ENCODE data around the gene PCDHGC5.

Gene PCDHGC5

DNA sequence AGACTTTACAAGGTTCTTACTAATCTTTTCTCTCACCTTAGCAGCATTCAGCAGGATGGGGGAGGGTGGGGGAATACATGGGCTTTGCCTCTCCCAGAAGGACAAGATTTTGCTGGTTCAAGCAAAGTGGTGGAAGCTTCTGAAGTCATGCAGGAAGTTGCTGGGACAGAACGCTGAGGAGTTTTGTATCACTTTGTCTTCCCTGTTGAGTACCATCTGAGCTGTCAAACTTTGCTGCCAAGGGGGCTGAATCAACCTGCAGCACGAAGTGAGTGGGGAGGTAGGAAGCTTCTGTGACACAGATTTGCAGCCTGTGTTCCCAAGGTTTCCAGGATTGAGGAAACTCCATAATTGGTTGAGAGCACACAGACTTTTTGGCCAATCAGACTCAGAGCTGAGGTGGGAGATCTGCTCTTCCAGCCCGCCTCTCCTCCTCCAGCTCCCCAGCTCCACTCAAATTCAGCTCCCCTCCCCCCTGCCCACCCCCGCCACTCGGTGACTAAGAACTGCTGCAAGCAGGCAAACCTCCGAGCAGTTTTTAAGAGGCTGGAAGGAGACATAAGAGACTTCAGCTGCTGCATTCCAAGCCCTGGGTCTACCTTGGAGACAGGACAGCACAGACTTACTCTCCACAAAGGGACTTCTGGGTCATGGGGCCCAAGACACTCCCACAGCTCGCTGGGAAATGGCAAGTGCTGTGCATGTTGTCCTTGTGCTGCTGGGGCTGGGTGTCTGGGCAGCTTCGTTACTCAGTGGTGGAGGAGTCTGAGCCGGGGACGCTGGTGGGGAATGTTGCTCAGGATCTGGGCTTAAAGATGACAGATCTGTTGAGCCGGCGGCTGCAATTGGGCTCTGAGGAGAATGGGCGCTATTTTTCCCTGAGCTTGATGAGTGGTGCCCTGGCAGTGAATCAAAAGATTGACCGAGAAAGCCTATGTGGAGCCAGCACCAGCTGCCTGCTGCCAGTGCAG, at the start of gene PCDHGC5:
PCDHGC5 (plus strand) TSS at position 491 of the 971 bp plus-strand sequence; CDS start at position 651, 160 bp downstream.
- DNase-seq (ENCODE audit: low spot score), result no peak

- DNase-seq (ENCODE audit: low spot score), result no peak
These were observed 49.3 kb upstream of the PCDHGC5 start for GRCh38 chr5:141439411-141440141.

DNA sequence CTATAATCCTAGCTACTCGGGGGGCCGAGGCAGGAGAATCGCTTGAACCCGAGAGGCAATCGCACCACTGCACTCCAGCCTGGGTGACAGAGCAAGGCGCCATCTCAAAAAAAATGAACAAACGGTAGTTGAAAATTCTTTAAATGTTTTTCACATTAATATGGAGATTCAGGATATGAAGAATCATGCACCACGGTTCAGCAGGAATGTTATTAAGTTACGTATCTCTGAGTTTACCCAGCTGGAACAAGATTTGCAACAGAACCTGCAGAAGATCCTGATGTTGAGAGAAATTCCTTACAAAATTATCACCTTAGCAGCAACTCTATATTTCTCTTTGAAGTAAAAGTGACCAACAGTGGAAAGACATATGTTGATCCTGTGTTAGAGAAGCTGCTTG, 48.5 kb upstream of the PCDHGC5 start:
- no peak for DNase-seq (ENCODE audit: low spot score)

GRCh38 chr5:141441571-141442170, 47.2 kb upstream of the PCDHGC5 start:
- no peak for DNase-seq (ENCODE audit: low spot score)

DNA sequence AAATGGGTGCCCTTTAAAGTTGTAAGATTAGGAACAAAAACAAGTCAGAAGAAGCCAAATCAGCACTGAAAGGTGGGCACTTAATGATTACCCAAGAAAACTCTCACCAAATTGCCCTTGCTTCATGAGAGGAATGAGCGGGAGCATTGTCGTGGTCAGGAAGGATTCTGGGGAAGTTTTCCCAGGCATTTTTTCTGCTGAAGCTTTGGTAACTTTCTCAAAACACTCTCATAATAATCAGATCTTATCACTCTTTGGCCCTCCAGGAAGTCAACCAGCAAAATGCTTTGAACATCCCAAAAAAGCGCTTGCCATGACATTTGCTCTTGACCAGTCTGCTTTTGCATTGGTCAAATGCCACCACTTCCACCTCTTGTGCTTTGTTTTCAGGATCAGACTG, 23.5 kb upstream of the PCDHGC5 start:
- no peak for DNase-seq (ENCODE audit: low spot score)

DNA sequence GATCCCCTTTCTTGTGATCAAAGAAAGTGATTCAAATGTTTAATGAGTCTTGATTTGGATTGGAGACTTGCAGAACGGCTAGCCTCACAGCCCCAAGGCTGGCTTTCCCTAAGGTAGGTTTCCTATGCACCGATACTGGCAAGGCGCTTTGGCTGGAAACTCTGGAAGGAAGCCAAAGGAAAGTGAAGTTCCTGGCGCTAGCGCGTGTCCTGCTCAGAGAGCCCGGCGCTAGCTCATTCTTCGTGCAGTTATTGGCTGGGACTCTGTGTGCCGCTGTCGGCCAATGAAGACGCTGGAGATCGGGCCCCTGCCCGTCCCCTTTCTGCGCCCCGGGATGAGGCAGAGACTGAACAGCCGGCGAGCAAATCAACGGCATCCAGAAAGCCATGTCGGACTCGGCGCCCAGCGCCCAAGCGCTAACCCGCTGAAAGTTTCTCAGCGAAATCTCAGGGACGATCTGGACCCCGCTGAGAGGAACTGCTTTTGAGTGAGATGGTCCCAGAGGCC, 13.2 kb upstream of the PCDHGC5 start, which contains the start of gene PCDHGC3:
PCDHGC3 (plus strand) TSS at position 342 of the 507 bp plus-strand sequence; CDS start at position 493, 151 bp downstream.
- DNase-seq (ENCODE audit: low spot score), result peak; percentile 89

GRCh38 chr5:141476132-141476911, 12.6 kb upstream of the PCDHGC5 start:
- DNase-seq (ENCODE audit: low spot score), result peak; percentile 25

- no peak for DNase-seq (ENCODE audit: low spot score)
These were observed 11.8 kb upstream of the PCDHGC5 start for GRCh38 chr5:141477044-141477575.

DNA sequence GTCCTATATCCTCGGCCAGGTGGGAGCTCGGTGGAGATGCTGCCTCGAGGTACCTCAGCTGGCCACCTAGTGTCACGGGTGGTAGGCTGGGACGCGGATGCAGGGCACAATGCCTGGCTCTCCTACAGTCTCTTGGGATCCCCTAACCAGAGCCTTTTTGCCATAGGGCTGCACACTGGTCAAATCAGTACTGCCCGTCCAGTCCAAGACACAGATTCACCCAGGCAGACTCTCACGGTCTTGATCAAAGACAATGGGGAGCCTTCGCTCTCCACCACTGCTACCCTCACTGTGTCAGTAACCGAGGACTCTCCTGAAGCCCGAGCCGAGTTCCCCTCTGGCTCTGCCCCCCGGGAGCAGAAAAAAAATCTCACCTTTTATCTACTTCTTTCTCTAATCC, 11.1 kb upstream of the PCDHGC5 start:
- no peak for DNase-seq (ENCODE audit: low spot score)

DNA sequence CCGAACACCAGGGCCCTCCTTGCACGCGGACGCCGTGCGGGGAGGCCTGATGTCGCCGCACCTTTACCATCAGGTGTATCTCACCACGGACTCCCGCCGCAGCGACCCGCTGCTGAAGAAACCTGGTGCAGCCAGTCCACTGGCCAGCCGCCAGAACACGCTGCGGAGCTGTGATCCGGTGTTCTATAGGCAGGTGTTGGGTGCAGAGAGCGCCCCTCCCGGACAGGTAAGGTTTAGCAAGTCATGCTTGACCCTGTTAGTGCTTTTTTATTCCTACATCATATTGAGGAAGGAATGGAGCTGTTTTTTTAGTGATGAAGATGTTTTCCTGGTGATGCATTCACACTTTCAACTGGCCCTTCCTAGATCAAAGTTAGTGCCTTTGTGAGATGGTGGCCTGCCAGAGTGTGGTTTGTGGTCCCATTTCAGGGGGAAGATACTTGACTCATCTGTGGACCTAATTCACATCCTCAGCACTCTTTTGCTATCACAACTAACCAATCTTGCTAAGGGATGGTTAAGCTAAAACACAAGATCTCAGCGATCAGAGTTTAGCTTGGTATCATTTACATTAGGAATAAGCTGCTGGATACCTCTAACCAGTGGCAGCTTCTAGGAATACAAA, 10.4 kb upstream of the PCDHGC5 start:
- no peak for DNase-seq (ENCODE audit: low spot score)

DNA sequence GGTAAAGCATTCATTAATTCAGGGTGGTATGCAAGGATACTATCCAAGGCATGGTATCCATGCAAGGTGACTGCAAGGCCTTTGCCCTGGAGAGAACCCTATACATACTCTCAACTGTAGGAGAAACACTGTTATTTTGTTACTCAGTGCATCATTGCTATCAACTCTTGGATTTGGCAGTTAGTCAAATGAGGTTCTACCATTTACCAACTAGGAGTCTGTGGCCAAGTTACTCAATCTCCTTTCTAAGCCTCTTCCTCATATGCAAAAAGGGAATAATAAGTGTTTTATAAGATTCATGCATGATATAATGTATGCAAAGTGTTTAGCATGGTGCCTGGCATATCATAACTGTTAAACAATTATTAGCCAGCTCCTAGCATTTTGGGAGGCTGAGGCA, 9.1 kb upstream of the PCDHGC5 start:
- DNase-seq (ENCODE audit: low spot score), result no peak

GRCh38 chr5:141483902-141484301, 5.0 kb upstream of the PCDHGC5 start:
- DNase-seq (ENCODE audit: low spot score), result no peak

DNA sequence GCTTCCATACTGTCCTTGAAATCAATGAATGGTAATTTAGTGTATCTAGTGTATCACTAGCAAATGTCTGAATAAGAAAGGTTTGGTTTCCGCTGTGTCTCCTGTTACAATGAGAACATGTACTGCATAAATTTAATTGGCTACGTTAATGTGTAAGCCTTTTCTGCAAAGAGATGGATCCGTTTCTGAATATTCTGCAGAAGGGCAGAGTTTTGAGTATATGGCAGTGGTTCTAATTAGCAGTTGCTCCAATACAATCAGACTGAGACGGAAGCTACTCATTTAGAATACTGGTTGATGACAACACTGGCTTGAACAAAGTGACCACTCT, 4.6 kb upstream of the PCDHGC5 start:
- DNase-seq (ENCODE audit: low spot score), result no peak

DNA sequence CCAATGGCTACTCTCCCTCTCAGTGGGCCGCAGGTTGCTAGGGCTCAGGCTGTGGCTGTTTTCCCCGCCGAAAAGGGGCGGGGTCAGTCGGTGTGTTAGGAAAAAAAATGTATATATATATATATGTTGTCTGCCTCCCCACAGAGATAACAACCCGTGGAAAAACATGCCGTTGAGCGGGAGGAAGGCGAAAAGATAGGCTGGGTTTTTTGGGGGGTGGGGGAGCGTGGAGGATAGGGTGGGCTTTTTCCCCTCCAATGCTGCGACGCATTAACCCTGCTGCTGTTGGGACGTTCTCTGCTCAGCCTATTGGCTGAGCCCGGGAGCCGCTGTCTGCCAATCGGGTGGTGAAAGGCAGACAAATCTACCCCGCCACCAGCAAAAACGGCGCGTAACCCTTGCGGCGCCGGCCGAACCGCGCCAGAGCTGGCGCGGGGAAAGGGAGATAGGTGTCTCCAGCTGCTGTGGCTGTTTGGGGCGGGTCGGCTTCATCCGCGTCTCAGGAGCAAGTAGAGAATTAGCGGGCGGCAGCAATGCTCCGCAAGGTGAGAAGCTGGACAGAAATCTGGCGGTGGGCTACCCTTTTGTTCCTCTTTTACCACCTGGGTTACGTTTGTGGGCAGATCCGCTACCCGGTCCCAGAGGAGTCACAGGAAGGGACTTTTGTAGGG, 4.1 kb upstream of the PCDHGC5 start, which contains the start of gene PCDHGC4:
PCDHGC4 (plus strand) TSS at position 390 of the 671 bp plus-strand sequence; CDS start at position 534, 144 bp downstream.
- no peak for DNase-seq (ENCODE audit: low spot score)

DNA sequence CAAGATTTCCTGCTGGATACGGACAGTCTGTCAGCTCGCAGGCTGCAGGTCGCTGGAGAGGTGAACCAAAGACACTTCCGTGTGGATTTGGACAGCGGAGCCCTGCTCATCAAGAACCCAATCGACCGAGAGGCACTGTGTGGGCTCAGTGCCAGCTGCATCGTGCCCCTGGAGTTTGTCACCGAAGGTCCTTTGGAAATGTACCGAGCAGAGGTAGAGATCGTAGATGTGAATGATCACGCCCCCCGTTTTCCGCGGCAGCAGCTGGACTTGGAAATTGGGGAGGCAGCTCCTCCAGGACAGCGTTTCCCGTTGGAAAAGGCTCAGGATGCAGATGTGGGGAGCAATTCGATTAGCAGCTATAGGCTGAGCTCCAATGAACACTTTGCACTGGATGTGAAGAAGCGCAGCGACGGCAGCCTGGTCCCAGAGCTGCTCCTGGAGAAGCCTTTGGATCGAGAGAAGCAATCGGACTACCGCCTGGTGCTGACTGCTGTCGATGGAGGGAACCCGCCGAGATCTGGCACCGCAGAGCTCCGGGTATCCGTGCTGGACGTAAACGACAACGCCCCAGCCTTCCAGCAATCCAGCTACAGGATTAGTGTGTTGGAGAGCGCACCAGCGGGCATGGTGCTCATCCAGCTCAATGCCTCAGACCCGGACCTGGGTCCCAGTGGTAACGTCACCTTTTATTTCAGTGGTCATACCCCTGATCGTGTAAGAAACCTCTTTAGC, 3.4 kb upstream of the PCDHGC5 start:
- DNase-seq (ENCODE audit: low spot score), result no peak

DNA sequence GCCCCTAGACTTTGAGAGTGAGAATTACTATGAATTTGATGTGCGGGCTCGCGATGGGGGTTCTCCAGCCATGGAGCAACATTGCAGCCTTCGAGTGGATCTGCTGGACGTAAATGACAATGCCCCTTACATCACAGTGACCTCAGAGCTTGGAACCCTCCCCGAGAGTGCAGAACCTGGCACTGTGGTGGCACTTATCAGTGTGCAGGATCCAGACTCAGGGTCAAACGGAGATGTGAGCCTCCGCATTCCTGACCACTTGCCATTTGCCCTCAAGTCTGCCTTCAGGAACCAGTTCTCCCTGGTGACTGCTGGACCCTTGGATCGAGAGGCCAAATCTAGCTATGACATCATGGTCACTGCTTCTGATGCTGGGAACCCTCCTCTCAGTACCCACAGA, 2.8 kb upstream of the PCDHGC5 start:
- DNase-seq (ENCODE audit: low spot score), result no peak

DNA sequence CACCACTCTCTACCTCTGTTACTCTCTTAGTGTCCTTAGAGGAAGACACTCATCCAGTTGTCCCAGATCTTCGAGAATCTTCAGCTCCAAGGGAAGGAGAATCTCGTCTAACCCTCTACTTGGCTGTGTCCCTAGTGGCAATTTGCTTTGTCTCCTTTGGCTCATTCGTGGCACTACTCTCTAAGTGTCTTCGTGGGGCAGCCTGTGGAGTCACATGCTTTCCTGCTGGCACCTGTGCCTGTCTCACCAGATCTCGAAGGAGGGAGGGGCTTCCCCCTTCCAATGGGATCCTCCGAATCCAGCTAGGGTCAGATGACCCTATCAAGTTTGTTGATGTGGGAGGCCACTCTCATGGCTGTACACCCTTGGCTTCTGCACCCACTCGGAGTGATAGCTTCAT, 1.8 kb upstream of the PCDHGC5 start:
- DNase-seq (ENCODE audit: low spot score), result no peak

- DNase-seq (ENCODE audit: low spot score), result no peak
These were observed 960 bp downstream of the PCDHGC5 start for GRCh38 chr5:141489841-141490240.

- no peak for DNase-seq (ENCODE audit: low spot score)
These were observed 1.4 kb downstream of the PCDHGC5 start for GRCh38 chr5:141490271-141490670.

Measured in NAMALWA (cell line).